ENCODE results near the gene SCO2.

DNA sequence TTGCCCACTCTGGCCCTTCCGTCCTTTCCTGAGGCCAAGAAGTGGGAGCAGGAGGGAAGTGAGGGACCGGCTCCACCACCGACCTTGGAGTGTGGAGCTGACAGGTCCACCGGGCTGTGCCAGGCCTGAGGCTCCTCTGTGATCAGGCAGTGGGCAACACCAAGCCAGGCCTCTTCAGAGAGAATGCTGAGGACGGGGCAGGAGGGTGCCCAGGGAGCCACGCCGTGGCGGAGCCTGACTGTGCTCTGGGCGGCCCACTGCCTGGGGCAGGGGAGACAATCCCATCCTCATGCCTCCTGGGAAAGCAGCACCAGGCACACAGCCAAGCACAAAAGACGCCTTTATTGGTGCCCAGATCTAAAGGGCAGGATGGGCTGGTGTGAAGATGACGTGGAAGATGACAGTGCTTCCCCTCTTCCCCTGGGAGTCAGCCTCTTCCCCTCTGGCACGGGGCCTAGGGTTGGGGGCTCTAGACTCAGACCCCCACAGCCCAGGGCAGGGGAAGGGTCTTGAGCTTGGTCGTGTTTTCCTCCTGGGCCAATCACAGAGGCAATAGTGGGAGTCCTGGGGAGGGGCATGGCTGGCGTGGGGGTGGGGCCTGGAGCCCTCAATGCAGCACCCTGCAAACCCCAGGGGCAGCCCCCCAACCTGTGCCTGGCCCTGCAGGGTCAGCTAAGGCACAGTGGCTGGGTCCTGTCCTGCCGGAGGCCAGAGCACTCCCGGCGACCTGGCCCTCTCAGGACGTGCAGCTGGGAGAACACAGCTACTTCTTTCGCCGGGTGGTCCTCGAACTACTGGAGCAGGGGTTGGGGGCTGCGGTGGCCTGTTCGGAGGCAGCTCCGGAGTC lies 22.5 kb downstream of the SCO2 start:
- TF ChIP-seq, protein P1, sequence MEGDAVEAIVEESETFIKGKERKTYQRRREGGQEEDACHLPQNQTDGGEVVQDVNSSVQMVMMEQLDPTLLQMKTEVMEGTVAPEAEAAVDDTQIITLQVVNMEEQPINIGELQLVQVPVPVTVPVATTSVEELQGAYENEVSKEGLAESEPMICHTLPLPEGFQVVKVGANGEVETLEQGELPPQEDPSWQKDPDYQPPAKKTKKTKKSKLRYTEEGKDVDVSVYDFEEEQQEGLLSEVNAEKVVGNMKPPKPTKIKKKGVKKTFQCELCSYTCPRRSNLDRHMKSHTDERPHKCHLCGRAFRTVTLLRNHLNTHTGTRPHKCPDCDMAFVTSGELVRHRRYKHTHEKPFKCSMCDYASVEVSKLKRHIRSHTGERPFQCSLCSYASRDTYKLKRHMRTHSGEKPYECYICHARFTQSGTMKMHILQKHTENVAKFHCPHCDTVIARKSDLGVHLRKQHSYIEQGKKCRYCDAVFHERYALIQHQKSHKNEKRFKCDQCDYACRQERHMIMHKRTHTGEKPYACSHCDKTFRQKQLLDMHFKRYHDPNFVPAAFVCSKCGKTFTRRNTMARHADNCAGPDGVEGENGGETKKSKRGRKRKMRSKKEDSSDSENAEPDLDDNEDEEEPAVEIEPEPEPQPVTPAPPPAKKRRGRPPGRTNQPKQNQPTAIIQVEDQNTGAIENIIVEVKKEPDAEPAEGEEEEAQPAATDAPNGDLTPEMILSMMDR (optimal IDR thresholded peaks at IDR 0.05 in 1 of 3, IDR thresholded peaks at IDR 0.05 in 1 of 3, conservative IDR thresholded peaks at IDR 0.05 in 1 of 3; ENCODE audit: extremely low read depth in 1 of 3, insufficient read depth in 2 of 3, low read length in 3 of 3): no peak
- no peak for TF ChIP-seq EZH2 (IDR thresholded peaks at IDR 0.05; ENCODE audit: low read length)
